ENCODE results near the gene MBTD1.

Gene MBTD1

GRCh38 chr17:51251010-51251409, 8.8 kb downstream of the MBTD1 start:
- Histone ChIP-seq H3K4me2 (ENCODE audit: low read length) (no peak overlapping the region), H3K79me2 (ENCODE audit: control insufficient read depth, insufficient read depth, low read length, poor library complexity) (no peaks in the 10 kb centered on the region), H2AK5ac (ENCODE audit: low read length) (no peak overlapping the region), H2AFZ (ENCODE audit: insufficient read depth, low read length, poor library complexity) (no peak overlapping the region), H3K36me3 (ENCODE audit: control insufficient read depth in 1 of 2, insufficient read depth in 2 of 2, low read length in 2 of 2) (peaks cover 6 to 7% of the 10 kb centered on the region in 2 experiments), H4K8ac (ENCODE audit: low read depth, low read length) (no peak overlapping the region), H3K23ac (ENCODE audit: low read length) (no peak overlapping the region), H4K12ac (ENCODE audit: low read depth, low read length) (no peak overlapping the region), H3K27me3 (ENCODE audit: insufficient read depth, low read length) (no peaks in the 10 kb centered on the region), H3K18ac (ENCODE audit: low read length) (no peak overlapping the region), H3K9ac (ENCODE audit: low read length) (no peak overlapping the region), H3K79me1 (ENCODE audit: low read length) (no peaks in the 10 kb centered on the region), H2BK120ac (ENCODE audit: insufficient read depth, low read length, poor library complexity) (no peak overlapping the region), H4K91ac (ENCODE audit: low read depth, low read length) (no peak overlapping the region), H3K4ac (ENCODE audit: low read depth, low read length) (no peak overlapping the region), H3K27ac (ENCODE audit: low read depth, low read length) (no peak overlapping the region), H3K4me1 (ENCODE audit: control insufficient read depth in 1 of 2, insufficient read depth in 2 of 2, low read length in 2 of 2) (no peaks in the 10 kb centered on the region), H2BK12ac (ENCODE audit: low read length) (no peak overlapping the region), H3K14ac (ENCODE audit: low read length) (no peak overlapping the region), H2BK5ac (ENCODE audit: low read depth, low read length, poor library complexity) (no peak overlapping the region), H3K9me3 (ENCODE audit: insufficient read depth, low read depth, low read length) (no peaks in the 10 kb centered on the region), H3K4me3 (ENCODE audit: low read depth, low read length) (no peak overlapping the region)
- DNase-seq = no peak

DNA sequence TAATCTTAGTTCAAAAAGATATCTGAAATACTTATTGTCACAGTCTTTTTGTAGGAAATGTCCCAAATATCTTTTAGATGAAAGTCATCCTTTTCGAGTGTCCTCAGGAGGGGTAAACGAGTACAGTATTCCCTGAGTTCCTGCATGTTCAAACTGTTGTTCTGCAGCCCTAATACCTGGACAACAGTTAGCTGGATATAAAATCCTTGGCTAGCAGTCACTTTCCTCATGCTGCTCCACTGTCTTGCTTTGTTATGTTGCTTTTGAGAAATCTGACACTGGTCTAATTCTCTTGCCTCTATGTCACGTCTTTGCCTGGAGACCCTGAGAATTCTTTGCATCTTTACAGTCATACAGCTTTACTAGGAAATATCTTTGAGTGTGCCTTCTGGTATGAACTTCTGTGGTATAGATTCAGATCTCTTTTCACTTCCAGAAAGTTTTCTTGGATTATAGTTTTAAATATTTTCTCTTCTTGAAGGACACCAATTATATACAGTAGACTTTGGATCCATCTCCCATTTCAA, 9.5 kb downstream of the MBTD1 start:
- H3K27me3 ChIP-seq (ENCODE audit: insufficient read depth, low read length) = no peaks in the 10 kb centered on the region
- DNase-seq = peak in 1 of 2 donors; percentile 64
- H4K91ac ChIP-seq (ENCODE audit: low read depth, low read length) = no peak overlapping the region
- H2BK12ac ChIP-seq (ENCODE audit: low read length) = no peak overlapping the region
- H2AK5ac ChIP-seq (ENCODE audit: low read length) = no peak overlapping the region
- no peaks in the 10 kb centered on the region for H3K79me1 ChIP-seq (ENCODE audit: low read length)
- no peak overlapping the region for H4K8ac ChIP-seq (ENCODE audit: low read depth, low read length)
- H3K9ac ChIP-seq (ENCODE audit: low read length) = no peak overlapping the region
- no peak overlapping the region for H3K23ac ChIP-seq (ENCODE audit: low read length)
- no peak overlapping the region for H3K4me2 ChIP-seq (ENCODE audit: low read length)
- no peak overlapping the region for H3K18ac ChIP-seq (ENCODE audit: low read length)
- no peak overlapping the region for H2BK5ac ChIP-seq (ENCODE audit: low read depth, low read length, poor library complexity)
- no CpG with 5 or more reads among the region's 3 CpGs for WGBS (ENCODE audit: extremely low coverage, insufficient coverage, insufficient read length)
- H3K4me1 ChIP-seq (ENCODE audit: control insufficient read depth in 1 of 2, insufficient read depth in 2 of 2, low read length in 2 of 2) = no peaks in the 10 kb centered on the region
- H3K27ac ChIP-seq (ENCODE audit: low read depth, low read length) = no peak overlapping the region
- H3K9me3 ChIP-seq (ENCODE audit: insufficient read depth, low read depth, low read length) = no peaks in the 10 kb centered on the region
- H2AFZ ChIP-seq (ENCODE audit: insufficient read depth, low read length, poor library complexity) = no peak overlapping the region
- no peak overlapping the region for H3K4ac ChIP-seq (ENCODE audit: low read depth, low read length)
- H3K4me3 ChIP-seq (ENCODE audit: low read depth, low read length) = no peak overlapping the region
- H3K36me3 ChIP-seq (ENCODE audit: control insufficient read depth in 1 of 2, insufficient read depth in 2 of 2, low read length in 2 of 2) = peaks cover 6 to 7% of the 10 kb centered on the region in 2 experiments
- H2BK120ac ChIP-seq (ENCODE audit: insufficient read depth, low read length, poor library complexity) = no peak overlapping the region
- H3K14ac ChIP-seq (ENCODE audit: low read length) = no peak overlapping the region
- no peak overlapping the region for H4K12ac ChIP-seq (ENCODE audit: low read depth, low read length)
- no peaks in the 10 kb centered on the region for H3K79me2 ChIP-seq (ENCODE audit: control insufficient read depth, insufficient read depth, low read length, poor library complexity)

- Histone ChIP-seq H3K79me1 (ENCODE audit: low read length) (no peaks in the 10 kb centered on the region), H3K79me2 (ENCODE audit: control insufficient read depth, insufficient read depth, low read length, poor library complexity) (no peaks in the 10 kb centered on the region), H2BK12ac (ENCODE audit: low read length) (no peak overlapping the region), H3K27ac (ENCODE audit: low read depth, low read length) (no peak overlapping the region), H3K9me3 (ENCODE audit: insufficient read depth, low read depth, low read length) (no peaks in the 10 kb centered on the region), H3K14ac (ENCODE audit: low read length) (no peak overlapping the region), H3K23ac (ENCODE audit: low read length) (no peak overlapping the region), H3K4me3 (ENCODE audit: low read depth, low read length) (no peak overlapping the region), H2BK120ac (ENCODE audit: insufficient read depth, low read length, poor library complexity) (no peak overlapping the region), H3K4me1 (ENCODE audit: control insufficient read depth in 1 of 2, insufficient read depth in 2 of 2, low read length in 2 of 2) (no peaks in the 10 kb centered on the region), H3K9ac (ENCODE audit: low read length) (no peak overlapping the region), H3K27me3 (ENCODE audit: insufficient read depth, low read length) (no peaks in the 10 kb centered on the region), H3K36me3 (ENCODE audit: control insufficient read depth in 1 of 2, insufficient read depth in 2 of 2, low read length in 2 of 2) (peaks cover 0 to 4% of the 10 kb centered on the region in 2 experiments), H4K8ac (ENCODE audit: low read depth, low read length) (no peak overlapping the region), H2BK5ac (ENCODE audit: low read depth, low read length, poor library complexity) (no peak overlapping the region), H4K12ac (ENCODE audit: low read depth, low read length) (no peak overlapping the region), H2AK5ac (ENCODE audit: low read length) (no peak overlapping the region), H2AFZ (ENCODE audit: insufficient read depth, low read length, poor library complexity) (no peak overlapping the region), H3K4ac (ENCODE audit: low read depth, low read length) (no peak overlapping the region), H3K18ac (ENCODE audit: low read length) (no peak overlapping the region), H4K91ac (ENCODE audit: low read depth, low read length) (no peak overlapping the region), H3K4me2 (ENCODE audit: low read length) (no peak overlapping the region)
- no peak for DNase-seq
- no CpG with 5 or more reads among the region's 1 CpG for WGBS (ENCODE audit: extremely low coverage, insufficient coverage, insufficient read length)
Observed at GRCh38 chr17:51245535-51245934, 14.3 kb downstream of the MBTD1 start.

GRCh38 chr17:51244041-51244440, 15.8 kb downstream of the MBTD1 start:
- DNase-seq = no peak
- Histone ChIP-seq H2AFZ (ENCODE audit: insufficient read depth, low read length, poor library complexity) (no peak overlapping the region), H3K27ac (ENCODE audit: low read depth, low read length) (no peak overlapping the region), H3K14ac (ENCODE audit: low read length) (no peak overlapping the region), H3K4me3 (ENCODE audit: low read depth, low read length) (no peak overlapping the region), H3K36me3 (ENCODE audit: control insufficient read depth in 1 of 2, insufficient read depth in 2 of 2, low read length in 2 of 2) (peaks cover 0 to 4% of the 10 kb centered on the region in 2 experiments), H4K91ac (ENCODE audit: low read depth, low read length) (no peak overlapping the region), H3K79me2 (ENCODE audit: control insufficient read depth, insufficient read depth, low read length, poor library complexity) (no peaks in the 10 kb centered on the region), H3K4me1 (ENCODE audit: control insufficient read depth in 1 of 2, insufficient read depth in 2 of 2, low read length in 2 of 2) (no peaks in the 10 kb centered on the region), H2AK5ac (ENCODE audit: low read length) (no peak overlapping the region), H3K79me1 (ENCODE audit: low read length) (no peaks in the 10 kb centered on the region), H3K27me3 (ENCODE audit: insufficient read depth, low read length) (no peaks in the 10 kb centered on the region), H2BK120ac (ENCODE audit: insufficient read depth, low read length, poor library complexity) (no peak overlapping the region), H4K12ac (ENCODE audit: low read depth, low read length) (no peak overlapping the region), H3K4me2 (ENCODE audit: low read length) (no peak overlapping the region), H4K8ac (ENCODE audit: low read depth, low read length) (no peak overlapping the region), H3K18ac (ENCODE audit: low read length) (no peak overlapping the region), H3K9me3 (ENCODE audit: insufficient read depth, low read depth, low read length) (no peaks in the 10 kb centered on the region), H3K4ac (ENCODE audit: low read depth, low read length) (no peak overlapping the region), H2BK5ac (ENCODE audit: low read depth, low read length, poor library complexity) (no peak overlapping the region), H3K9ac (ENCODE audit: low read length) (no peak overlapping the region), H3K23ac (ENCODE audit: low read length) (no peak overlapping the region), H2BK12ac (ENCODE audit: low read length) (no peak overlapping the region)
- no CpG with 5 or more reads among the region's 4 CpGs for WGBS (ENCODE audit: extremely low coverage, insufficient coverage, insufficient read length)
